GM19099 (cell line): ENCODE data around the gene PHC2.

ENCODE experiments used
- POLR2A ChIP-seq: IDR thresholded peaks from 3 replicates; pipeline ENCODE4 v1.6.1; 2011; ENCODE audit warnings: low read depth; ENCODE audit not compliant: insufficient read length; ENCODE audit errors: extremely low read depth

The PHC2 gene, protein sequence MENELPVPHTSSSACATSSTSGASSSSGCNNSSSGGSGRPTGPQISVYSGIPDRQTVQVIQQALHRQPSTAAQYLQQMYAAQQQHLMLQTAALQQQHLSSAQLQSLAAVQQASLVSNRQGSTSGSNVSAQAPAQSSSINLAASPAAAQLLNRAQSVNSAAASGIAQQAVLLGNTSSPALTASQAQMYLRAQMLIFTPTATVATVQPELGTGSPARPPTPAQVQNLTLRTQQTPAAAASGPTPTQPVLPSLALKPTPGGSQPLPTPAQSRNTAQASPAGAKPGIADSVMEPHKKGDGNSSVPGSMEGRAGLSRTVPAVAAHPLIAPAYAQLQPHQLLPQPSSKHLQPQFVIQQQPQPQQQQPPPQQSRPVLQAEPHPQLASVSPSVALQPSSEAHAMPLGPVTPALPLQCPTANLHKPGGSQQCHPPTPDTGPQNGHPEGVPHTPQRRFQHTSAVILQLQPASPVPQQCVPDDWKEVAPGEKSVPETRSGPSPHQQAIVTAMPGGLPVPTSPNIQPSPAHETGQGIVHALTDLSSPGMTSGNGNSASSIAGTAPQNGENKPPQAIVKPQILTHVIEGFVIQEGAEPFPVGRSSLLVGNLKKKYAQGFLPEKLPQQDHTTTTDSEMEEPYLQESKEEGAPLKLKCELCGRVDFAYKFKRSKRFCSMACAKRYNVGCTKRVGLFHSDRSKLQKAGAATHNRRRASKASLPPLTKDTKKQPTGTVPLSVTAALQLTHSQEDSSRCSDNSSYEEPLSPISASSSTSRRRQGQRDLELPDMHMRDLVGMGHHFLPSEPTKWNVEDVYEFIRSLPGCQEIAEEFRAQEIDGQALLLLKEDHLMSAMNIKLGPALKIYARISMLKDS

GRCh38 chr1:33430692-33431593, at the start of gene PHC2:
TSS of gene PHC2 (minus strand) at chr1:33431095. CDS start at chr1:33375539, 55,556 bp downstream.
- no peak for TF ChIP-seq POLR2A

DNA sequence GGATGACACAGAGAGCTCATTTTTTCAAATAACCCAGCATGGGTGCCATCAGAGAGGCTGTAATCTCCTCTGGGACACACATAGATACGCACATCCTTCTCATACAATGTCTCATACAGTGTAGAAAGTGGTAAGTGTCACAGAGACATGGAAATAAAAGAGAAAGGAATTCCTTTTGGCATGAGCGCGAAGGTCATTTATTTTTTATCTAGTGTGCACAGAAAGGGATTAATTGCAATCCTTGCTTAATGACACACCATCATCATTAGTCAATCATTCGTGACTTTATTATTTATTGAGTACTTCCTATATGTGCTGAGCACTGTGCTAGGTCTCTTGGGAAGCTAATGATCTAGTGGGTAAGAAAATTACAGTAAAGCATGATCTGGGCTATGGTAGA, 46.6 kb upstream of the PHC2 start:
- TF ChIP-seq POLR2A = no peak

DNA sequence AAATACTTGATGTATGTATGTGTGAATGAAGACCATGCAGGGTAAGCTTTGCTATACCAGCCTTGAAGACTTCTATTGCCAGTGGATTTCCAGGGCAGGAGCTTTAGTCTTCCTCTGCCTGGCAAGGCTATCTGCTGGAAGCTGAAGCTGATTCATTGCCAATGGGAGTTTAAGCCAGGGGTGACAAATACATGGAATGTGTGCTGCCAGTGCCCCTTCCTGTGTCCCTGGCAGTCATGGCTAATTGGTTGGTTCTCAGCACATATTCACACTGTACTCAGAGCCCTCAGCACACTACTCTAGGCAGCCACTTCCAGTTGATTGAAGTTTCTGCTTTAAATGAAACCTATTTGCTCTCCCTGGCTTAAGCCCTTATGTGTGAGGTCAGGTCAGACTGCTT, 43.0 kb upstream of the PHC2 start:
- no peak for TF ChIP-seq POLR2A

GRCh38 chr1:33472269-33472980, 41.5 kb upstream of the PHC2 start, which contains the start of gene ZSCAN20:
TSS of gene ZSCAN20 (plus strand) at chr1:33472645. CDS start at chr1:33479289, 6,644 bp downstream.
- TF ChIP-seq POLR2A = peak; percentile 61

DNA sequence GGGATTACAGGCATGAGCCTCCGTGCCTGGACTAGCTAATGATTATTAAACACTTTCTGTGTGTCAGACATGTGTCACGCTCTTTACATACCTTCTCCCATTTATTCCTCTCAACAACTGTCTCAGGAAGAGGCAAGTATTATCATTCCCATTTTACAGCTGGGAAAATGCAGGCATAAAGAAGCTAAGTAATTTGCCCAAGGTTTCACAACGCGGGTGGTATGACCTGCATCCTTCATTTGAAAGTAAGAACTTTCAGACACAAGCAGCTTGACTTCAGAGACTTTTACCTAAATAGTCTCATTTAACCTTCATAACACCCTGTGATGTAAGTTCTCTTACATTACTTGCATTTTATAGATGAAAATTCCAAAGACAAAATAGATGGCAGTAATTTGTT, 40.5 kb upstream of the PHC2 start:
- no peak for TF ChIP-seq POLR2A

DNA sequence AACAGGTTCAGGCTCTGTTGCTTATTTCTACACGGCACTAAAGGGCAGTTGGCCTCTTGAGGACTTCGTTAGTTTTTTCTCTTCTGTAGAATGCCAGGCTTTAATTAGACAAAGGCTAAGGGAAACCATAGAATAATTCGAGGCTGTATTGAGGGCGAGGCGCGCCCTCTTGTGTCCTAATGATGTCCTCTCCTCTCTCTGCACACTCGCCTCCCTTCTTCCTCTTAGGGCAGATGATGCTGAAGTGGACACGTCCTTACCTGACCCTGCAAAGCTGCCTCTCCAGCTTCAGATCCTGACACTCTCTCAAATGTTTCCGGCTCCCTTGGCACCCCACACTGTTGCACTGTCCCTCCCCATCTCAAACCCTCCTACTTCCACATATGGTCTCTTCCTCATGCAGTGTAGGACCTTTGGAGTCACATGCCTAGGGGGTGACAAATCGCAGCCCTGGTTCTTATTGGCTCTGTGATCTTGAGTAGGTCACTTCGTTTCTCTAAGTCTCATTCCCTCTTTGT, 39.7 kb upstream of the PHC2 start:
- no peak for TF ChIP-seq POLR2A

DNA sequence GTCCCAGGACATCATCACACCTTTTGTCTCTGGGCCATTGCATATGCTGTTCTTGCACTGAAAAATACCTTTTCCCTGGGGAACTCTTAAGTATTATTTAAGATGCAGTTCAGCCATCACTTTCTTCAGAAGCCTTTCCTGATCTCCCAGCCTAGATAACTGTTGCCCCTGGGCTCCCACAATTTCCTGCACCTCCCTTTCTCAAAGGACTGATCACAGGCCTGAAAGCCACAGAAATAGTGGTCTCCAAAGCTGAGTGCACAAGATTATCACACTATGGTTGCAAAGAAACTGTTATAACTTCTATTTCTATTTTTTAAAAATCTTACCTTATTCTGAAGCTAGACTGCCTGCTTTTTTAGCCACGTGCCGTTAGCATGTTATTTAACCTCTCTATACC, 38.8 kb upstream of the PHC2 start:
- no peak for TF ChIP-seq POLR2A

- no peak for TF ChIP-seq POLR2A
Measured at GRCh38 chr1:33468967-33469366, 38.1 kb upstream of the PHC2 start.

DNA sequence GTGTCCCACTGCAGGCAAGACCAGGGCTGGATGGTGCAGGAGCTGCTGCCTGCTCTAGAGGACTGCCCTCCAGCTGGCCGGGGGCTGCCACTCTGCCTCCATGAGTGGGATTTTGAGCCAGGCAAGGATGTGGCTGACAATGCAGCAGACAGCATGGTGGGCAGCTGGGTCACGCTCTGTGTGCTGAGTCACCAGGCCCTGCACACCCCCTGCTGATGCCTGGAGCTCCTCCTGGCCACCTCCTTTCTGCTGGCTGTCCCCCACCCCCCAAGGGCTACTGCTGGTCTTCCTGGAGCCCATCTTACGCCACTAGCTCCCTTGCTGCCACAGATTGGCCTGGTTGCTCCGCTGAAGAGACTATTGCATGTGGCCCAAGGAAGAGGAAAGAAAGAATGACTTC, 37.6 kb upstream of the PHC2 start:
- no peak for TF ChIP-seq POLR2A

GRCh38 chr1:33468011-33468410, 37.1 kb upstream of the PHC2 start:
- TF ChIP-seq POLR2A = no peak

- TF ChIP-seq POLR2A = no peak
Measured at GRCh38 chr1:33466159-33466558, 35.3 kb upstream of the PHC2 start.

DNA sequence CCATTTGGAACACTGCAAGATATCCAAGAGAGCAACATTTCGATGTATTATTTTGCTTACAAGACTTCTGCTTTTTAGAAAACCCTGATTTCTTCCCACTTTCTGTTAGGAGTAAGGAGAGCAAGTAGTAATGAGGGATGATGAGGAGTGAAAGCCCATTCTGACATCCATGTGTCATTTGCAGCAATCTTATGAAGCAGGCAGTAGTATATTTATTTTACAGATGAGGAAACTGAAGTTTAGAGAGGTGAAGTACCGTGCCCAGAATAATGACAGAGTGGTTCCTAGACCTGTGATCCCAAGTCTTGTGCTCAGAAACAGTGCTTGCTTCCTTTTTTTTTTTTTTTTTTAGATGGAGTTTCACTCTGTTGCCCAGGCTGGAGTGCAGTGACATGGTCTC, 34.4 kb upstream of the PHC2 start:
- TF ChIP-seq POLR2A = no peak

DNA sequence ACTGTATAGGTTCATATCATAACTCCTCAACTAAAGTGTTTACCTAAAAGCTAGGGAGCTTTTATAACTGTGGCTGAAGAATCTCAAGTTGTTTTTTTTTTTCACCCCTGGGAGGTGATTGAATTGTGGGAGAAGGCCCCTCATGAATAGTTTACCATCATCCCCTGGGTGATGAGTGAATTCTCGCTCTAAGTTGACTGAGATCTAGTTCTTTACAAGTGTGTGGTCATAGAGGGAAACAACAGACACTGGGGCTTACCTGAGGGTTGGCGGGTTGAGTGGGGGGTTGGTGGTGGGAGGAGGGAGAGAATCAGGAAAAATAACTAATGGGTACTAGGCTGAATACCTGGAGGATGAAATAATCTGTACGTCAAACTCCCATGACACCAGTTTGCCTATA, 33.7 kb upstream of the PHC2 start:
- no peak for TF ChIP-seq POLR2A
